Hepatic stellate cell (primary cell): ENCODE data around the gene NCBP3.
A peak's percentile ranks its signal among the peaks of the same experiment; 100 is the strongest.

Source experiments
- DNase-seq: peaks from one replicate; pipeline ENCODE4 v3.0.0; 2011; ENCODE audit warnings: low spot score

Gene NCBP3

GRCh38 chr17:3845621-3846436, at the start of gene NCBP3:
TSS of gene NCBP3 (minus strand) at chr17:3846246. CDS start at chr17:3846223, 23 bp downstream.
- DNase-seq: peak; percentile 94

- DNase-seq: no peak
Measured at GRCh38 chr17:3895354-3895753, 49.3 kb upstream of the NCBP3 start.

- DNase-seq: no peak
Measured at GRCh38 chr17:3894911-3895343, 48.9 kb upstream of the NCBP3 start.

- no peak for DNase-seq
Measured at GRCh38 chr17:3894188-3894587, 48.1 kb upstream of the NCBP3 start.

- no peak for DNase-seq
Measured at GRCh38 chr17:3893720-3894116, 47.7 kb upstream of the NCBP3 start.

- peak; percentile 99 for DNase-seq
Measured at GRCh38 chr17:3893003-3893719, 47.1 kb upstream of the NCBP3 start, which contains the start of gene CAMKK1. TSS of gene CAMKK1 (minus strand) at chr17:3893053. CDS start at chr17:3885687, 7,366 bp downstream.

GRCh38 chr17:3892095-3892998, 46.3 kb upstream of the NCBP3 start:
- DNase-seq: peak; percentile 87

GRCh38 chr17:3891626-3892094, 45.6 kb upstream of the NCBP3 start:
- no peak for DNase-seq

GRCh38 chr17:3890878-3891219, 44.8 kb upstream of the NCBP3 start:
- no peak for DNase-seq

GRCh38 chr17:3890082-3890877, 44.2 kb upstream of the NCBP3 start:
- peak; percentile 93 for DNase-seq

GRCh38 chr17:3889325-3890012, 43.4 kb upstream of the NCBP3 start:
- DNase-seq: no peak

GRCh38 chr17:3888343-3889171, 42.5 kb upstream of the NCBP3 start:
- no peak for DNase-seq

- DNase-seq: no peak
Measured at GRCh38 chr17:3887804-3888203, 41.8 kb upstream of the NCBP3 start.

- DNase-seq: no peak
Measured at GRCh38 chr17:3887394-3887793, 41.3 kb upstream of the NCBP3 start.

- no peak for DNase-seq
Measured at GRCh38 chr17:3886776-3887175, 40.7 kb upstream of the NCBP3 start.

GRCh38 chr17:3885970-3886369, 39.9 kb upstream of the NCBP3 start:
- peak; percentile 71 for DNase-seq

- DNase-seq: no peak
Measured at GRCh38 chr17:3885271-3885670, 39.2 kb upstream of the NCBP3 start.

- no peak for DNase-seq
Measured at GRCh38 chr17:3884188-3884587, 38.1 kb upstream of the NCBP3 start.

- no peak for DNase-seq
Measured at GRCh38 chr17:3882276-3882675, 36.2 kb upstream of the NCBP3 start.

GRCh38 chr17:3880983-3881382, 34.9 kb upstream of the NCBP3 start:
- no peak for DNase-seq
